Measurements from ENCODE around the gene UBA3.
A peak's percentile ranks its signal among the peaks of the same experiment; 100 is the strongest.

Gene UBA3

DNA sequence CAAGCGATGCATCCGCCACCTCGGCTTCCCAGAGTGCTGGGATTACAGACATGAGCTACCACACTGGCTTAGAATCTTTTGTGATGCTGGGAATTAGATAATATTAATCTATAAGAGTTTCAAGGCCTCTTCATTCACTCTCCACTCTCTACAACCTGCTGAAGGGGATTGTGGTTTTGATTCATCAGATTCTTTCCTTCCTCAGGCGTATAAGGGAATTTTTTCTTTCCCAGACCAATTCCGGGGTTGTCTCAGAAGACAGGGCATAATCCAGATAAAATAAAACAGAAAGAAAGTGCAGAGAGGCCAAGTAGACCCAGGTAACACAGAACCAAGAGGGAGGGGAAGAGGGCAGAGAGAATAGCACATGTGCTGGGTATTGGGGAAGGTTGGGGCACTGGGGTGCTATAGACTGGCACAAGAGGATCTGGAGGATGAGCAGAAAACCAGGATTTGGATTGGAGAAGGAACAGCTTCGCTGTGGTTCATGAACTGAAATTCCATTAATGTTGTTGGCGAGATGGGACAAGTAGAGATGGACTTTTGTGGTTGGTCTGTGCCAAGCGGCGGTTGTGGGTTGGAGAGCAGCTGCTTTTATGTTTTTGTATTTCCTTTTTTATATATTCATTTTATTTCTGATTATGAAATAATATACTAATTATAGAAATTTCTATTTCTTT, 17.4 kb upstream of the UBA3 start:
- no peak for DNase-seq (ENCODE audit: low read depth)

DNA sequence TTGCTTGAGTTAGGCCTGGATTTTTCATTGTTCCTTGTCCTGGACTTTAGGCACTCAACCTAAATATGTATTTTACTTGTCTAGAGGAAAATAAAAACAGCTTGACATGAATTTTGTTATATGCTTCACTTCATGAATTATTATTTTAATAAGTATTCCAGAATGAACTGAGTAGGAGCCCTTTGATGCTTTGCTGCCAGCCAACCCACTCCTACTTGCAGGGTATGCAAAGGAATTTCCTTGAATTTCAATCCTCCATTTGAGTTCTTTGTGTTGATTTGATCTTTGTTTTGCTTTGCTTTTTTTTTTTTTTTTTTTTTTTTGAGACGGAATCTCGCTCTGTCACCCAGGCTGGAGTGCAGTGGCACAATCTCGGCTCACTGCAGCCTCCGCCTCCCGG, 16.1 kb upstream of the UBA3 start:
- no peak for DNase-seq (ENCODE audit: low read depth)

DNA sequence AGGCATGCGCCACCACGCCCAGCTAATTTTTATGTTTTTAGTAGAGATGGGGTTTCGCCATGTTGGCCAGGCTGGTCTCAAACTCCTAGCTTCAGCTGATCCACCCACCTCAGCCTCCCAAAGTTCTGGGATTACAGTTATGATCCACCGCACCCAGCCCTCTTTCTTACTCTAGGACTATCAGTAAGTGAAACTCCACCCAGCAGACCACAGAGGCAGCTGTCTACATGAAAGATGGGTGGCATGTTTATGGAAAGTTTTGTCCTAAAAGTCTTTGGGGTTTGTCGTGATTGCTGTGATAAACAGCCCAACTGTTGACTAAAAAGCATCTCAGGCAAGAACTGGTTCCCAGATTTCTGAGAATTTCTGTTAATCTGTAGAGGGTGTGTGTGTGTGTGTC, 15.5 kb upstream of the UBA3 start:
- DNase-seq (ENCODE audit: low read depth): no peak

DNA sequence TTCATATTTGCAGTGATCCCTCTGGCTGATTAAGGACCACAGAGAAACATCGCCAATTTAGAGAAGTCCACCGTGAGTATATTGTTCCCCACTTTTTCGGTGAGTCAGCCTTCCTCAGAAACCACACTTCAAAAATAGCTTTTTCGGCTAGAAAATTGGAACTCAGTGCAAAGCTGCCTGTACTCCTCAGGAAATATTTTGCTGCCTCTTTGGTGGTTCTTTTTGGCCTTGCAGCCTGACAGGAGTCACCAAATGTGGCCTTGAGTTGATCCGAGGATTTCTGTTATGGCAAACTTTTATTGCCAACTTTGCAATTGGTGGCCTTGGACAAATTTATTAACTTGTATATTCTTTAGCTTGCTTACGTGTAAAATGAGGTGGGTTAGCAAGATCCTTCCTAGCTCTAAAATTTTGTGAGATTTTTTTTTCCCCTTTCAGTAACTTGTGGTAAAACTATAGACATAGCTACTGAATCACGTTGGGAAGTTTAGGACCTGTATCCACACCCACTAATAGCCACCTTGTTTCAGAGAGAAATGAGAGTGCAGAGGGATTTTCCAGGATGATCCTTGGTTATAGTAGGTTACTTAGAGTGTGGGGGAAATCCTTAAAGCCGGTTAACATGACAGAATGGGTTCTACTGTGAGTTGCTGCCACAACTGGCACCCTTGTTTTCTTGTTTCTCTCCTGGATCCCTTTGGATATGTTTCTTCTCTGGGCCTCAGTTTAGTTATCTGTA, 14.5 kb upstream of the UBA3 start:
- DNase-seq (ENCODE audit: low read depth): no peak

DNA sequence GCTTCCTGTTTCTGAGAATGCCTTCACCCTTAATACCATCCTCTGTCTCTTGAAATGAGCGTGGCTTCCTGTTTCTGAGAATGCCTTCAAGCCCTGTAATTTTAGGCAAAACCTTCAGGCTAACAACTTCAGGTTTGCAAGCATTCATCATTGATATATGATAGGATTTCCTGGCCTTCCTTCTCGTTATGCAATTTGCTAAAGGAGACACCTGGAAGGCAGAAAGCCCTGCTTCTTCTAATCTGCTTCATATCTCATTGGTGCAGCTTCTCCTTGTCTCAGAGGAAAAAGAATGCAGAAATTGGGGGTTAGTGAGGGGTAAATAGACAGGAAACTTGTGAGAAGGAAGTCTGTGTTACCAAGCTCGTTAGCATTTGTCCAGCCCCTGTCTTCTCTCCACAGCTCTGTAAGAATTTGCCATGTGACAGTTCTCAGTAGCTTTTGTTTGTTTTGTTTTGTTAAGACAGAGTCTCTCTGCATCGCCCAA, 11.9 kb upstream of the UBA3 start:
- DNase-seq (ENCODE audit: low read depth): no peak

DNA sequence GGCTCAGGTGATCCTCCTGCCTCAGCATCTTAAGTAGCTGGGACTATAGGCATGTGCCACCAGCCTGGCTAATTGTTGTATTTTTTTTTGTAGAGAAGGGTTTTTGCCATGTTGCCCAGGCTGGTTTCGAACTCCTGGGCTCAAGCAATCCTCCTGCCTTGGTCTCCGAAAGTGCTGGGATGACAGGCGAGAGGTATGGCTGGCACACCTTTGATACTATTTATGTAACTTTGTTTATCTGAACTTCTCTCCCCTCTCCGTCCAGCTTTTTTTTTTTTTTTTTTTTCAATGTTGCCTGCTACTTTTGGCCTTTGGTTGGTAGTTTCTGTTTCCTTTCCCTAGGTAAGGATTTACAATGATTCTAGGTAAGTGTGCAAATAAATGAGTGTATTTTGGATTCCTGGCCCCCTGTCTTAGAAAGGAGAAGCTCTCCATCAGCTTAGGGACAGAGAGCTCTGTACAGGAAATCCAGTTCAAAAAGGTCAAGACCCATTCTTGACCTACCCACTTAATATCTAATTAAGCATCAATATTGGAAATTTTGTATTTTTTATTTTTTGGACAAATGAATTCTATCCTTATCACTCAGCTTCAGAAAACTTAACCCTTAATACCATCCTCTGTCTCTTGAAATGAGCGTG, 11.3 kb upstream of the UBA3 start:
- no peak for DNase-seq (ENCODE audit: low read depth)

DNA sequence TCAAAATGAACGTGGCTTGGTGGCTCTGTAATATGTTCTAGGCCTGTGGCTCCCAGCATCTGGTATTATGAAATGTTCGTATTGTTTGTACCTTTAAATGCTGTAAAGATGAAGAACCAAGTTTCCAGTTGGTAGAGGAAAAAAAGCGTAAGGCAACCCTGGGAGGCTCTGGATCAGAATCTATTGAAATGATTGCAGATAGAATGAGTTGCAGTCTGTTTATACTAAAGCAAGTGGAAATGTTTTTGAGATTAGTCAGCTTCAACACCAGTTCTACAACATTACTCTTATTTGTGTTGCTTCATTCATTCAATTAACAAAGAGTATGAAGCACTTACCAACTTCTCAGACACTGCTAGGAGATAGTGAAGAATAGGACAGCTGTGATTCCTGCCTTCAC, 9.9 kb upstream of the UBA3 start:
- DNase-seq (ENCODE audit: low read depth): no peak

DNA sequence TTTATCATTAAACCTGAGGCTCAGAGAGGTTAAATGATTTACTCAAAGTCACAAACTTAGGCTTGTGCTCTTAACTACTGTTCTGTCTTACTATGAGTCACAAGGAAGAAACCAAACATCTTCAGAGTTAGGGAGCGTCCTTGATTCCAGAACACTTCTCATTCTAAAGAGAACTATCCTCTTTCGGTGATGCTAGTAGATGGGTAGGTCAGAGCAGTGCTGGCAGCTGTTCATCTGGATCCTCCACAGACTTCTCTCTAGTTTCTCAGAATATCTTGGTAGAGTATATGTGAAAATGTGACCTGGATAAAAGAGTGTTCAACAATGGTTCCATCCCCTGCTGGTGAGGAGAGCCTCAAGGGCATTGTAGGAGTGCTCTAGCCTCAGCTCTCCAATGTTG, 7.9 kb upstream of the UBA3 start:
- no peak for DNase-seq (ENCODE audit: low read depth)

DNA sequence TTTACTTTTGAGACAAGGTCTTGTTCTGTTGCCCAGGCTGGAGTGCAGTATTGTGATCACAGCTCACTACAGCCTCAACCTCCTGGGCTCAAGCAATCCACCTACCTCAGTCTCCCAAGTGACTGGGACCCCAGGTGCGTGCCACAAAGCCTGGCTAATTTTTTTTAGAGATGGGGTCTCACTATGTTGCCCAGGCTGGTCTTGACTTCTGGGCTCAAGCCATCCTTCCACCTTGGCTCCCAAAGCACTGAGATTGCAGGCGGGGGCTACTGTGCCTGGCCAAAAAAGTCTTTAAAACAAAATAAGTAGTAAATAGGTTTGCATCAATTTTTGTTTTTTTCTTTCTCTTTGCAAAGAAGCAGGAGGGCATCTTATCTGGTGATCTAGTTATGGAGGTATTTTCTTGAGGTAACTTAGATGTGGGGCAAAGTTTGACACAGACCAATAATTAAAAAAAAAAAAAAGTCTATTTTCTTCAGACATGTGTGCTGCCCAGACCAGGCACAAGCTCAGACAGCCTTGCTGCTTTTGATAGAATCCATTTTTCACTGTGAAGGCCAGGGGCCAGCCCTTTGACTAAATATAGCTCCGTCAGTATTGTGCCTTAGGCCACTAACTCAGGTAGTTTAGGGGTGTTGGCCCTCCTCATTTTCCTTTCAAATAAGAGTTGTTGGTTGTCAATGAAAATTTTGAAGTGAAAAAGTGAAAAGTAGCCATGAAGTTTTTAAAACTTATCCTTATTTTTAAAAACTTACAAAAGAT, 7.0 kb upstream of the UBA3 start:
- DNase-seq (ENCODE audit: low read depth): no peak

DNA sequence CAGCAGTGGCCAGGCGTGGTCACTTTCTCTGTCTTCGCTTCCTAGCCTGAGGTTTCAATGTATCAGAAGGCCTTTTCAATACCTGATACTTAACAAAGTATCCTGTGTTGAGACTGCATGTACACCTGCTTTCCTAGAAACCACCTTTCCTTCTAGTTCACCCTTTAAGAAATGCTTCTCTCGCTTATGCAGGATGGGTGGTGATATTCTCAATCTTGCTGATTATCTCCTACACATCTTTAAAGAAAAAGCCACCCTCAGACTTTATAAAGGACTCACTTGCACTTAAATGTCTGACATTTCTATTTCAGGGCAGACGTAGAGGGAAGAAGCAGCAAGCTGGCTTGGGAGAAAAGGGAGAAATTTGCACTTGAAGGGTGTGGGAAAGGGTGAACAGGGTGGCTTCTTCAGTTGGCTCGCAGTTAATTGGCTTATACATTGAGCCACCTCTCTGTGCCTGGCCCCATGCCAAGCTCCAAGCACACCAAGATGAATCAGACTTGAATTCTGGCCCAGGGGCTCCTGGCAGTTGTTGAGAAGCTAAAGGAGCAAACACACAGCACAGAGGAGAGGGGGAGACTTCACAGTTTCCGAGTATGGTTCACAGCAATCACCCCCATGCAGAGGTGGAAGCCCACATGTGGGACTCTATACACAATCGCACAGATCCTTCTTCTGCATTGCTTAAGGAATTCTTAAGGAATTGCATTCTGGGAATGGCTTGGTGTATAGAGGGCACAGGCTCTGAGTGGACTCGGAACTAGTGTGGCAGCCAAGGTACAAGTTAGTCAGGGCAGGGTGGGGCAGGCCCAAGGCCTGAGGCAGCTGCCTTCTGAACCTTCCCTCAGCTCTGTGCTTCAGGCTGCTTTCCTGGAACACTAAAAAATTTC, 5.9 kb upstream of the UBA3 start:
- DNase-seq (ENCODE audit: low read depth): peak; percentile 91

DNA sequence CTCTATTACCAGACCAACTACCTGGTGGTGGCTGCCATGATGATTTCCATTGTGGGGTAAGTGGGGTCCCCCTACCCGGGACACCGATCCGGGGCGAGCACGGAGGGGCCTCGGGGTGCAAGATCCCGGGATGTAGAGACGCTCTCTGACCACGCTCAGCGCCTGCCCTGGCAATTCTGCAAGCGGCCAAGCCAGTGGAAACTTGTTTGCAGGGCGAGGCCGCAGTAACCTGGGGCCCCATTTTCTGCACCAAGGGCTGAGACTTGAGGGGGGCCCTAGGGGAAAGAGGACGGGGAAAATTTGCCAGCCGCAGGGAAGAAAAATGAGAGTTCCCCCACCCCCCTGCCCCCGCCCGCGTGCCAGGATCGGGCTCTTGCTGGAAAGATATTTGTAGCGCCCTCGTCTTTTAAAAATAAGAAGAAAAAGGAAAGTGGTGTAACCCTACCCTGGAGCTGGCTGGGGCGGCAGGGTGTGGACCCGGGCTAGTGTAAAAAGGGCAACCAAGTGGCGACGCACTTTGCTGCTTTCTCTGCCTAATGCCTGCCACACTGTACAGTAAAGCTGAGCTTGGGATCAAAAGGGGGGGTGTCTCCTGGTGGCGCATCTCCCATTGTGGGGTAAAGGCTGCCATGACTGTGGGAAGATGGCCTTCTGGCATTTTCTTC, 5.1 kb upstream of the UBA3 start:
- no peak for DNase-seq (ENCODE audit: low read depth)

DNA sequence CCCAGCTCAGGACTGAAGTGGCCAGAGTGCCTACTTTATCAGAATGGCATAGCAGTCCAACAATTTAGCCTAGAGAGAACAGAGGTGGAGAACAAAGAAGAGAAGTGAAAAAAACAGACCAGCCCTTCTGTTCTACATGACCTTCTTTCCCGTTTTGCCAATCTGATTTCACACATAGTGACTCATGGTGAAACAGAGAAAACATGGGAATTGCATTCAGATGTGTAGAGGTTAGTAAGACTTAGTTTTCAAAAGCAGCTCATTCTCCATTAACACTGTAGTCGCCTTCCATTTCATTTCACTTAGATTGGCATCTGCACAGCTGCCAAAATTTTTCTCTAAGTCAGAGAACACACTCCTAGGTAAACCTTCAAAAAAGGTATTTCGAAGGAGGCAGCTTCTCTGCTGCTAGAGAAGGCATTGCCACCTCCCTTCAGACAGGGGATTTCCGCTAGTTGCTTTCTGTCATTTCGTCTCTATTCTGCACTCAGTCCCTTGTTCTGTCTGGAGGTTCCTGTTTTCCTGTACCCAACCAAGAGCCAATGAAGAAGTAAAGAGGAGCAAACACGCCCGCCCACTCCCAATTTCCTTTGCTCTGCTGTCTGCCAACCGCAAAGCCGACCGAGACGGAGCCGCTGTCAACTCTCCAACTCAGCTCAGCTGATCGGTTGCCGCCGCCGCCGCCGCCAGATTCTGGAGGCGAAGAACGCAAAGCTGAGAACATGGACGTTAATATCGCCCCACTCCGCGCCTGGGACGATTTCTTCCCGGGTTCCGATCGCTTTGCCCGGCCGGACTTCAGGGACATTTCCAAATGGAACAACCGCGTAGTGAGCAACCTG, 4.4 kb upstream of the UBA3 start, which contains the start of gene ARL6IP5:
Gene ARL6IP5, plus strand, starts transcription at position 612 of the 842 bp plus-strand sequence. Its CDS starts 111 bp downstream, at position 723.
- DNase-seq (ENCODE audit: low read depth): peak; percentile 84

DNA sequence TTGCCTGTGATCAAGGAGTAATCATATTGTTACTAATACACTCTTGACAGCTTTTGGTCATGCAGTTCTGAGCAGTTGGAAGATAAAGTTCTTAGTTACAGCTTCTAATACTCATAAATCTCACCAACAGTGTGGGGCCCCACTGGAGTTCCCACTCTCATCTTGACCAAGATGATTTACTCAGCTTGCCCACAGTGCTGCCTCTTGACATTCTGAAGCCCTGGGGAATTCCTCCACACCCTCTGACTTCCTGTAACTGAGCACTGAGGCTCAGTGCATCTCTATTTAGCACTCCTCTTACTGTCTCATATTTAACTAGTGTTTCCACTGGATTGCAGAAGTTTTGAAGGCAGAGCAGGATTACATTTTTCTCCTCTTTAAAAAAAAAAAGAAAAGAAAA, 2.6 kb upstream of the UBA3 start:
- peak; percentile 82 for DNase-seq (ENCODE audit: low read depth)

DNA sequence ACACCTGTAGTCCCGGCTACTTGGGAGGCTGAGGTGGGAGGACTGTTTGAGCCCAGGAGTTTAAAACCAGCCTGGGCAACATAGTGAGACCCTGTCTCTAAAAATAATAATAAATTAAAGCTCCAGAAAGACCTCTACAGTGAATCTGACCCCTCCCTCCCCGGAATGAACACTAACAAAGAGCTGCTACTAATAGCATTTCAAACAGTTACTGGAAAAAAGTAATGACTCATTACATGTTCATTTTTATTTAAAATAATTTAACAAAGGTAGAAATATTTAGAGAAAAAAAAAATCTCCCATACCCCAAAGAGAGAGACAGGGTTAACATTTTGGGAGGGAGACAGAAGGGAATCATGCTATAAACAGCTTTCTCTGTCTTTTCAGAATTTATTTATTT, 2.2 kb upstream of the UBA3 start:
- no peak for DNase-seq (ENCODE audit: low read depth)

DNA sequence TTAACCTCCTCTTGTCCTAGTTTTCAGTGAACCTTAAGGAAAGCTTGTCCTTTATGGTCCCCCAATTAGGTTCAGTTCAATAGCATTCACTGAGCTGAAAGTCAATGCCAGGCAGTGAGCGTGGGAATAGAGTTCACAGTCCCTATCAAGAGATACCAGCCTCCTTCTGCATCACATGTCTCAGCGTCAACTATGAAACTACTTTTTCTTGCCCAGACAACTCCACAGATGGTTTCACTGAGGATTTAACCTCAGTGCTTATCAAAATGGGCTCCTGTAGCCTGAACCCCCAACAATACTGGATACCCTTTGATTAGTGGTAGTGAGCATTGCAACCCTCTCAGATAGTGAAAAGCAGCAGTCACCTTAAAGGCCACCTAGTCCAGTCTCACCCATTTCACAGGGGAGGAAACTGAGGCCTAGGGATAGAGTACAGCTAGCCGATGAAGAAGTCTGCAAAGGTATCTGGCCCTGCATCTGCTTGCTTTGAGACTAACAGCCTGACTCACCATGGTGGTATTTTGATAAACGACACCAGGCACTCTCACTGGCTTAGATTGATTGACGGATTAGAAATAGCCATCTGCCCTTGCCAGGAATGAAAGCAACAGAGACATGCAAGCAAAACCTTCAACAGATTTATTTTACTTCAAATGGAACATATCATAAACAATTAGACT, 1.6 kb upstream of the UBA3 start:
- no peak for DNase-seq (ENCODE audit: low read depth)

DNA sequence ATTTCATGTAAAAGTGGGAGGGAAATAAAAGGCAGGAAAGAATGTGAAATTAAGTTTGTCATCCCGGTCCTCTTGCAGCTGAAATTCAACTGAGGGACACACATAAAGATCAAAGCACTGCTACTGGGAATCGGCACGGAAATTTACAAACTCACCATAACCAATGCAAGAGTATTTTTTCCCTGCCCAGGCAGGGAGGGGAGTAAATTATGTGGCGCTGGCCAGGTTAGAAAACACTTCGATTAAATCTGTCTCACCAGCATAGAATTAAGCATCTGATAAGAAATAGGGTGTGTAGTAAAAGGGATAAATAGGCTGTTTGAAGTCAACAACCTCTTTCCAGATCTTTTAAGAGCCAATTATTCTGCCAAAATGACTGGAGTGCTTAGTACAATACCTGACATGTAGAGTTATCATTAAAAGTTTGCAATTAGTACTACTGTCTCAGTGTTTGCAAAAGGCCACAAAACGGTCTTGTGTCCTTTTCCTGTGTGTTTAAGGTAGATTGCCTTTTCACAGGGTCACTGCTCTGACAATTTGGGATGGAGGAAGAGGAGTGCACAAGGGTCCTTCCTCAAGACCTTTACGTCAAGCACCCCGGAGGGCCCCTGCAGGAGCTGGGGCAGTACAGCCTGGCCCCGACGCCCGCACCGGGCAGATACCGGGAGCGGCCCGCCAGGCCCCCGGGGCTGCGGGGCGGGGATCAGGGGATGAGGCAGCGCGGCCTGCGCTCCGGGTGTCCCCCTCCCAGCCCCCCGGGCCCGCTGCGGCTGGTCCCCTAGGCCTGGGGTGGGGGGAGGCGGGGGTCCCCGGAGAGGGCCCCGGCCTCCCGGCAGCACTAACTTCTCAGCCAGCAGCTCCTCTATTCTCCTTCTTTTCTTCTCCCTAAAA, 651 bp downstream of the UBA3 start:
- no peak for DNase-seq (ENCODE audit: low read depth)

DNA sequence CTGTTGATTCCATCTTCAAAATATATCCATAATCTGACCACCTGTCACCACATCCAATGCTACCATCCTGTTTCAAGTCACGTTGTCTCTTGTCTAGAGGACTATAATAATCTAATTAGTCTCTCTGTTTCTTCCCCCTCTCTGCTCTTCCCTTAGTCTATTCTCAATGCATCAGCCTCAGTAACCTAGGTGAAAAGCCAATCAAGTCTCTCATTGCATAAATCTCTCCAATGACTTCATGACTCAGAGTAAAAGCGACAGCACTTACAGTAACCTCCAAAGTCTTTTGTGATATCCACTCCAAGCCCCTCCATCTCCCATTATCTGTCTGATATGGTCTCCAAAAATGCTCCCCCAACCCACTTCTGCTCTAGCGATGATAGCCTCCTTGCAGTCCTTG, 7.2 kb downstream of the UBA3 start:
- DNase-seq (ENCODE audit: low read depth): no peak

DNA sequence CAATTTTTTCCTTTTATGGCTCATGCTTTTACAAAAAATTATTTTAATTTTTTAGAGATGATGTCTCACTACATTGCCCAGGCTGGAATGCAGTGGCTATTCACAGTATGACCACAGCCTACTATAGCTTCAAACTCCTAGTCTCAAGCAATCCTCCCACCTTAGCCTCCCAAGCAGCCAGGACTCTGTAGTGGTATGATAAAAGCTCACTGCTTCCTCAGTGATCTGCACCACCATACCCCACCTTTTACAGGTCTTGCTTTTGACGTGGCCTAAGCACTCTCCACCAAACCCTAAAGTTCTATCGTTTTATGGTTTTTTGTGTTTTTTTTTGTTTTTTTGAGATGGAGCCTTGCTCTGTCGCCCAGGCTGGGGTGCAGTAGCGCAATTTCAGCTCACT, 14.0 kb downstream of the UBA3 start:
- no peak for DNase-seq (ENCODE audit: low read depth)
